VCaP (cell line): Measurements from ENCODE around the gene DLG2.

ENCODE experiments used
- H3K27ac ChIP-seq: fragments of 450-650 bp; 2 replicates; pipeline ENCODE4 v1.5.1; 2017
- CTCF ChIP-seq: fragments of 450-650 bp; conservative IDR thresholded peaks from 2 replicates; pipeline ENCODE4 v1.5.1; 2017; ENCODE audit warnings: mild to moderate bottlenecking, moderate library complexity

The DLG2 gene

GRCh38 chr11:83982825-83983224 is 1644.3 kb downstream of the DLG2 start:
- no peak overlapping the region for H3K27ac ChIP-seq
- TF ChIP-seq CTCF: no peak

GRCh38 chr11:83979593-83979992 is 1647.6 kb downstream of the DLG2 start:
- peak overlapping the region; percentile 49 for H3K27ac ChIP-seq
- no peak for TF ChIP-seq CTCF

- no peak for TF ChIP-seq CTCF
- H3K27ac ChIP-seq: peak overlapping the region; percentile 49
Observed at GRCh38 chr11:83978942-83979341, 1648.2 kb downstream of the DLG2 start.

GRCh38 chr11:83976086-83976485 is 1651.1 kb downstream of the DLG2 start:
- no peak for TF ChIP-seq CTCF
- no peak overlapping the region for H3K27ac ChIP-seq

DNA sequence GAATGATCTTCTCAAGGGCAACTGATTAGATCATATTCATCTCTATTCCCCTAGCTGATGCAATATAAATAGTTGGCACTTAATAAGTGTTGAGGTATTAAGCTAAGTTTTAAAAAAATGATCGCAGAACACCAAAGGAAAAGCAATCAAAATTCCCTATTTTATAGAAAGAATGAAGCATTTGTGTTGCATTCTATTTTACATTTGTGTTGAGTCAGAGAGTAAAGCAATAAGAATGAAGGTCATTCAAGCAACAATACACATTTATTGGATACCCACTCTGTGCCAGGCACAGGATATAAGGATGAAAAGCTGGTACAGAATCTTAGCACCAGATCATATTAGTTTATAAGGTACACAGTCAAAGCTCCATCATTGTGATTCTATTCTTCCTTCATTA is 1654.6 kb downstream of the DLG2 start:
- no peak overlapping the region for H3K27ac ChIP-seq
- no peak for TF ChIP-seq CTCF

- H3K27ac ChIP-seq: no peak overlapping the region
- TF ChIP-seq CTCF: no peak
Observed at GRCh38 chr11:83971063-83971462, 1656.1 kb downstream of the DLG2 start.

DNA sequence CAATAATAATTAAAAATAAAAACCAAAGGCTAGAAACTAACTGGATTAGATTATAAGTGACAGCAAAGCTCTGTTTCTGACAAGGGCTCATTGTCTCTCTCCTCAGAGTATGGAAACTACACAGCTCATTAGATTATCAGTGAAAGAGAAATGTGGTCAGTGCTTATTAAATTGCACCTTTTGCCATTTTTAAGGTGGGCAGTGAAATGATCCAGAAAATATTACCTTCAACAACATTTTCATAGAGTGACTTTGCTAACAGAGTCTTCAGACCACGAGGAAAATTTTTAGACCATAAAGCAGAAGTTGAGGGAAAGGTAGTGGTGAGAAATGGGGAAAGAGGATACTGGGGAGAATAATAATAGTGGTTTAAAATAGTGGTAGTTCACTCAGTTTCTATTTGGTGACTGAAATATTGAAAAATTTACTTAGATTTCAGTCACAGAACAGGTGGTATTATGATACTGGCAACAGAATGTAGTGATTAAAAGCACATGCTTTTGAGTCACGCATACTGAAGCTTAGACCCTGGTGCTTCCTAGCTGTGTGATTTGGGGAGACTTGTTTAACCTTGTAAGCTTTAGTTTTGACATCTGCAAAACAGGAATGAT is 1657.0 kb downstream of the DLG2 start:
- no peak for TF ChIP-seq CTCF
- H3K27ac ChIP-seq: no peak overlapping the region
